GM12874 (cell line): Measurements from ENCODE around the gene BRD9.

ENCODE experiments used
- TF ChIP-seq, protein P1 (sequence below): IDR thresholded peaks from 2 replicates; pipeline ENCODE4 v1.5.1; 2011; ENCODE audit warnings: low read depth, mild to moderate bottlenecking, control low read depth, low read length, moderate library complexity; ENCODE audit not compliant: insufficient read depth

The BRD9 gene

GRCh38 chr5:909086-909485, 16.5 kb upstream of the BRD9 start:
- TF ChIP-seq, protein P1, sequence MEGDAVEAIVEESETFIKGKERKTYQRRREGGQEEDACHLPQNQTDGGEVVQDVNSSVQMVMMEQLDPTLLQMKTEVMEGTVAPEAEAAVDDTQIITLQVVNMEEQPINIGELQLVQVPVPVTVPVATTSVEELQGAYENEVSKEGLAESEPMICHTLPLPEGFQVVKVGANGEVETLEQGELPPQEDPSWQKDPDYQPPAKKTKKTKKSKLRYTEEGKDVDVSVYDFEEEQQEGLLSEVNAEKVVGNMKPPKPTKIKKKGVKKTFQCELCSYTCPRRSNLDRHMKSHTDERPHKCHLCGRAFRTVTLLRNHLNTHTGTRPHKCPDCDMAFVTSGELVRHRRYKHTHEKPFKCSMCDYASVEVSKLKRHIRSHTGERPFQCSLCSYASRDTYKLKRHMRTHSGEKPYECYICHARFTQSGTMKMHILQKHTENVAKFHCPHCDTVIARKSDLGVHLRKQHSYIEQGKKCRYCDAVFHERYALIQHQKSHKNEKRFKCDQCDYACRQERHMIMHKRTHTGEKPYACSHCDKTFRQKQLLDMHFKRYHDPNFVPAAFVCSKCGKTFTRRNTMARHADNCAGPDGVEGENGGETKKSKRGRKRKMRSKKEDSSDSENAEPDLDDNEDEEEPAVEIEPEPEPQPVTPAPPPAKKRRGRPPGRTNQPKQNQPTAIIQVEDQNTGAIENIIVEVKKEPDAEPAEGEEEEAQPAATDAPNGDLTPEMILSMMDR, result no peak

GRCh38 chr5:908172-908571, 15.6 kb upstream of the BRD9 start:
- TF ChIP-seq, protein P1, result no peak

- TF ChIP-seq, protein P1, result no peak
Observed at GRCh38 chr5:907366-907910, 14.8 kb upstream of the BRD9 start.

GRCh38 chr5:905139-905642, 12.6 kb upstream of the BRD9 start:
- TF ChIP-seq, protein P1, result no peak

DNA sequence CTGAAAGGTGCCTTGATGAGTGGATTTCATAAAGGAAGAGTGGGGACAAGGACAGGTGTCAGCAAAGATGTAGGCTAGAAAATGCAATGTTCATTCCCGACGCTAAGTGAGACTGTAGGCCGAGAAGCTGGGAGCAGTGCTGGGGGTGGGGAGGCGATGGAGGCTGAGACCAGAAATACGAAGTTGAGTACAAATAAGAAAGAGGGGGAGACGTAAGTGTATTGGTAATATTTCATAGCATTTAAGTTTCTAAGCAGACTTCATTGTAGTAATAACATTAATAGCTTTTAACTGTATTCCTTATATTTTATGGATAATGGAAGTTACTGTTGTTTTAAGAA, 11.1 kb upstream of the BRD9 start:
- TF ChIP-seq, protein P1, result no peak

GRCh38 chr5:902129-902916, 9.7 kb upstream of the BRD9 start:
- TF ChIP-seq, protein P1, result no peak

DNA sequence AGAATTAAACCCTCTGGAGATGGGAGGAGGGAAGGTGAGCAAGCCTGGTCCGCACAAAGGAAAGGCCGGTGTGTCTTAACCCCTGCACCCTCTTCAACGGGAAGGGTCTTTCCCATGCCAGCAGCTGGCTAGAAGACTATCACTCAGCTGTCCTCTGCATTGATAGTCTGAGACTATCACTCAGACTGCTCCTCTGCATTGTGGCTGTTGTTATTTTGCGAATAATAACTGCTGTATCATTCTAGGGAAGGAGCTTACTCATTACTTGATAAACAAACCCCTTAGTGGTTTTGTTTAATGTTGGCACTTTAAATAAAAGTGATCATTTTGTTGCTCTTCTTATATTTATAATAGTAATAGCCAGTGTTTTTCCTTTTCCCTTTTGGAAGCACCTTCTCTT, 8.2 kb upstream of the BRD9 start:
- TF ChIP-seq, protein P1, result no peak
